Stimulated activated CD8-positive, alpha-beta memory T cell treated with anti-CD3 and anti-CD28 coated beads, Interleukin-12 subunit alpha, Interleukin-12 subunit beta, amount 100 ng/mL, for 4 hours (primary cell): ENCODE results near the gene GGN.
"Not testable (repeated sequence)": the region's sequence is repeated elsewhere in the genome, so short reads cannot be mapped to it uniquely, and the experiment has no call there.

Experiments used
- DNase-seq: peaks from one replicate; pipeline ENCODE4 v3.0.0-alpha.2; 2020; ENCODE audit warnings: low read depth

The GGN gene, protein sequence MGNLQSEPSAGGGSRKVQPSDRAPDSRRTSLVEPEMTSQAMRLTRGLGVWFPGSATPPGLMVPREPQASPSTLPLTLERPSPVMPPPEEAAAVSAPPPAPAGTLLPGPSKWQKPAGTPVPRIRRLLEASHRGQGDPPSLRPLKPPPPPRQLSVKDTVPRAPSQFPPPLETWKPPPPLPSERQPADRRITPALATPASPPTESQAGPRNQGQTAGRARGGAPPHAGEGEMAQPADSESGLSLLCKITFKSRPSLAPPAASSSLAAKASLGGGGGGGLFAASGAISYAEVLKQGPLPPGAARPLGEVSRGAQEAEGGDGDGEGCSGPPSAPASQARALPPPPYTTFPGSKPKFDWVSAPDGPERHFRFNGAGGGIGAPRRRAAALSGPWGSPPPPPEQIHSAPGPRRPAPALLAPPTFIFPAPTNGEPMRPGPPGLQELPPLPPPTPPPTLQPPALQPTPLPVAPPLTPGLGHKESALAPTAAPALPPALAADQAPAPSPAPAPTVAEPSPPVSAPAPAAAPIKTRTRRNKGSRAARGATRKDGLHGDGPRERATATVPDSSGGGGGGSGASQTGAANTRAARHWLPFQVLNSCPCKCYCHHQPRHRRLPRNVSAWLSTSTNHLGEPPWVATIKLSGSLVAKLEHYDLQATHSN

GRCh38 chr19:38387550-38388348 lies at the start of gene GGN:
Gene GGN (minus strand): TSS chr19:38388034. CDS start chr19:38387261, 773 bp downstream.
- peak; percentile 45 for DNase-seq

- no peak for DNase-seq
Measured at GRCh38 chr19:38437295-38437694, 49.5 kb upstream of the GGN start.

- DNase-seq: no peak
Measured at GRCh38 chr19:38434549-38435051, 46.8 kb upstream of the GGN start.

- DNase-seq: no peak
Measured at GRCh38 chr19:38433268-38433733, 45.5 kb upstream of the GGN start, which contains the start of gene RYR1. Gene RYR1 (plus strand): TSS chr19:38433691. CDS start chr19:38433830, 139 bp downstream.

DNA sequence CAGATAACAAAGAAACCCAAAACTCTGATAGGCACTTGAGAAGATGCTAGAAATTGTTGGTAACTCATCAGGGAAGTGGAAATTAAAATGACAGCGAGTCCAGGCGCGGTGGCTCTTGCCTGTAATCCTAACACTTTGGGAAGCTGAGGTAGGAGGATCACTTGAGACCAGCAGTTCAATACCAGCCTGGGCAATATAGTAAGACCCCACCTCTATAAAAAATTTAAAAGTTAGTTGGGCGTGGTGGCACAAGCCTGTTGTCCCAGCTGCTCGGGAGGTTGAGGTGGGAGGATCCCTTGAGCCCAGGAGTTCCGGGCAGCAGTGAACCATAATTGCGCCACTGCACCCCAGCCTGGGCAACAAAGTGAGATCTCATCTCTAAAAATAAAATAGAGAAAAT lies 43.1 kb upstream of the GGN start:
- DNase-seq: no peak

- DNase-seq: no peak
Measured at GRCh38 chr19:38429811-38430156, 42.0 kb upstream of the GGN start.

DNA sequence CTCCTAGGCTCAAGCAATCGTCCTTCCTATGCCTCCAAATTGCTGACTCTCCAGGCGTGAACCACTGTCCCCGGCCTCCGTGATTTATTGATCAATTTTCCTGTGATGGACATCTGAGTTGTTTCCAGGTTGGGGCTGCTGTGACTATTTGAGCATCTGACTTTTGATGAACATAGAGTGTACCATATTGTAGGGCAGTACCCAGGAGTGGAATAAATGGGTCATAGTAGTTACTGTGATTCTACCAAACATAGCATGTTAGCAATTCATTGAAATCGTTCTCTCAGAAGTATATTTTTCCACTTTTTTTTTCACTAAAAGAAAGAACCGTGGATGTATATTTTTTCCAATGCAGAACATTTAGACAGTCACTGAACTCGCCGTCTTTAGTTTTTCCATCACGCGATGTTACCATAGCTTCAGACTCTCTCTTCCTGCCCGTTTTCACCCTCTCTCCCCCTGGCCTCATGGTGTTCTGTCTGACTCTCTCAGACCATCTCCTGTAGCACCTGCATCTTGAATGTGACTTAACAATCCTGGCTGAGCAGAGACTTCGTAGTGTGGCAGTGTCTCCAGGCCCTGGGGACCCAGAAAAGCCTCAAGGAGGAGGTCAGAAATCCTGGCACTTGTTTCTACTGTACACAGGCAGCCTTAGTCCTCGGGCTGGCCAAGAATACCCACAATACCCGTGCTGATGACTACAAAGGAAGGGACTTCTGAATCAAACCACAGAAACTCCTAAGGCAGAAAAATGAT lies 41.4 kb upstream of the GGN start:
- DNase-seq: no peak

GRCh38 chr19:38427035-38427677 lies 39.3 kb upstream of the GGN start:
- not testable (repeated sequence) for DNase-seq

GRCh38 chr19:38425810-38426466 lies 38.1 kb upstream of the GGN start, which contains the start of gene RASGRP4:
Gene RASGRP4 (minus strand): TSS chr19:38426219. CDS start chr19:38426091, 128 bp downstream.
- no peak for DNase-seq

- no peak for DNase-seq
Measured at GRCh38 chr19:38425222-38425809, 37.5 kb upstream of the GGN start.

DNA sequence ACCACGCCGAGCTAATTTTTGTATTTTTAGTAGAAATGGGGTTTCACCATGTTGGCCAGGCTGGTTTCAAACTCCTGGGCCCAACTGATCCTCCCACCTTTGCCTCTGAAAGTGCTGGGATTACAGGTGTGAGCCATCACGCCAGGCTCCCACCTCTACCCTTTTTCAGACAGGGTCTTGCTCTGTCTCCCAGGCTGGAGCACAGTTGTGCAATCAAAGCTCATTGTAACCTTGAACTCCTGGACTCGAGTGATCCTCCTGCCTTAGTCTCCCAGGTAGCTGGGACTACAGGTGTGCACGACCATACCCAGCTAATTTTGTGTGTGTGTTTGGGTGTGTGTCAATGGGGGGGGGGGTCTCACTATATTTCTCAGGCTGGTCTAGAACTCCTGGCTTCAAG lies 36.4 kb upstream of the GGN start:
- DNase-seq: no peak

DNA sequence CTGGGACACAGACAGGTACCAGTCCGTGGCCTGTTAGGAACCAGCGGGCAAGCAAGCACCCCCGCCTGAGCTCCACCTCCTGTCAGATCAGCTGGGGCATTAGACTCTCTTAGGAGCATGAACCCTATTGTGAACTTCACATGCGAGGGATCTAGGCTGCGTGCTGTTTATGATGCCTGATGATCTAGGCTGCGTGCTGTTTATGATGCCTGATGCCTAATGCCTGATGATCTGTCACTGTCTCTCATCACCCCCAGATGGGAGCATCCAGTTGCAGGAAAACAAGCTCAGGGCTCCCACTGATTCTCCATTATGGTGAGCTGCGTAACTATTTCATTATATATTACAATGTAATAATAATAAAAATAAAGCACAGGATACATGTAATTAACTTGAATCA lies 34.6 kb upstream of the GGN start:
- no peak for DNase-seq

DNA sequence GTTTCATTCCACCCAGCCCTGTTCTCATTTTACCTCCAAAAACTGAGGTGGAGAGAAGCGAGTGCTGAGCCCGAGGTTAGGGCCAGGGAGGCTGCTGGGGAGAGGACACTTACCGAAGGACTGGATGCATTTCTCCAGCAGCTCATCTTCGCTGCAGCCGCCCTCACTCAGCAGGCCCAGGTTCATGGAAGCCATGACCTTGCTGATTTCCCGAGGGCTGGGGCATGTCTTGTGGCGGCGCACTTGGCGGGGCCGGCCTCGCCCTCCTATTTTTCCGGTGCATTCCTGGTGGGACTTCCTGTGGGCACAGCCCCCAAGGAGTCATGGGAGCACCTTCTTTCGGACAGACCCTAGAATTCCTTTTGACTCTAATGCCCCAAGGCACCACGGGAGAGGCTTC lies 34.0 kb upstream of the GGN start:
- no peak for DNase-seq

DNA sequence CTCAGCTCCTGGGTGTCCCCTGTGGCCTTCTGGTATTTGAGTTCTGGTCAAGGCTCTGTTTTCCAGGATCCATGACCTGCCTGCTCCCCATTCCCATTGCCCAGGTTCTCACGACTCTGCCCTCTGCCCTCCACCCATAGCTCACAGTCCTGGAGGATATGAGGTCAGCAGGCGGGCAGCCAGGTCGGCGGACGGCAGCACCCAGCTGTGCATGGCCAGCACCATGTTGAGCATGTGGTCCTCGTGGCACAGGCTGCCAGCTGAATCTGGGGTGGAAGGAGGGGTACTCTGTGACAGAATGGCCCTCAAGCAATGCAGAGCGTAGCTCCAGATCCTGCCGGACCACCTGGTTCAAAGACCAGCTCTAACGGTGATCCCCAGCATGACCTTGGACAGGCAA lies 33.1 kb upstream of the GGN start:
- DNase-seq: no peak

DNA sequence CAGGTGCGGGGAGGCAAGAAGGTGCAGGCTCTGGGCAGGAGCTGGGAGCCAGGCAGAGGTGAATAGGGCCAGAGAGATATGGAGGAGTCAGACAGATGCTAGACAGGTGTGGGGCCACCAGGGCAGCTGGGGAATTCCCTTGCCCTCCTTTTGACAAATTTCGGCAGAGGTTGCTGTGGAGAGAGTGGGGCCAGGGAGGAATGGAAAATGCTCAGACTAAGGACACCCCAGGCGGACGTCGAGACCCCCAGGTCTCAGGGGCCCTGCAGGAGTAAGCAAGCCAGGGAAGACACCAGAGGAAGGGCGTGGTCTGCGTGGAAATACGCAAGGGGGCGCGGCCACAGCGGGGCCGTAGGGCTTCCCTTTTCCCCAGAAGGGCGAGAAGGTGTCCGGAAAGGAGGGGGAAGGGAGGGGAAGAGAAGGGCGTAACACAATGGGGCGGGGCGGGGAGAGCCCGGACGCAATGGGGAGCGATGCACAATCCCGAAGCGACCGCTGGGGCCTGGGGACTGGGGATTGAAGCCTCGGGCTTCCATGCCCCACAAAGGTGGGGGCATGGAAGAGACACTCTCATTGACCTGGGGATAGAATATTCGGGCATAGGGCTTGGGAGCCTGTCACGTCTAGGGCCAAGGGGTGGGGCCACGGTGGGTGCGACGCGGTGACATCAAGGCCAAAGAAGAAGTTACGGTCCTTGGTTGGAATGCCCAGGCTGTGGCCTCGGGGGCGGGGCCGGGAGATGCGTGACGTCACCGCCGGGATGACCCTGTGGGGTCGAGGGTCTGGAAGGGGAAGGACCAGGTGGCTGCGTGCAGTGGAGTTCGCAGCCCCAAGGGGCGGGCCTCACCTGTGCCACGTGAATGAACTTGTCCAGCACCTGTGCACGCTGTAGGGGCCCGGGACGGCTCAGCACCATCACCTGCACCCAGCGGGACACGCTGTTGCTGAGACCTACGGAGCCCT lies 30.0 kb upstream of the GGN start:
- peak; percentile 19 for DNase-seq

DNA sequence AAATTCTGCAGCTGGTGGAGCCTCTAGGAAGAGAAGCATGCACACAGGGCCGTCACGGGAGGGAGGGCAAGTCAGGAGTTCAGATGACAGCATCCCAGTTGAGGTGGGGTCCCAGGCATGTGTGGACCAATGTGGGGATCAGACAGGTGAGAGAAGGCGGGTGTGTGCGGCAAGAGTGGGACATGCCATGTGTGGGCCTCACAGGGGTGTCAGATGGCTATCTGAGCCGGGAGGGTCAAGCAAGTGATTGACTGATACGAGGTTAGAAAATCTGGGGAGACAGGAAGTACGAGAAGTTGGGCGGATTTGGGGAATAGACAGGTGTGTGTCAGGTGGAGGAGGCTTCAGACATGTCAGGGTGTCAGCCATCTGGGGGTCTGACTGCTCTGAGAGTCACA lies 29.3 kb upstream of the GGN start:
- no peak for DNase-seq

GRCh38 chr19:38413416-38413815 lies 25.6 kb upstream of the GGN start:
- DNase-seq: no peak

GRCh38 chr19:38412961-38413360 lies 25.1 kb upstream of the GGN start:
- DNase-seq: no peak

GRCh38 chr19:38412491-38412890 lies 24.7 kb upstream of the GGN start:
- DNase-seq: no peak
